B cell (primary cell): ENCODE data around the gene CGB1. TPM values are rescaled to one million over a fixed set of nuclear protein-coding genes. Genes with fewer than 3 reads are reported as not detected.
A peak's percentile ranks its signal among the peaks of the same experiment; 100 is the strongest.
"Not testable (repeated sequence)": the region's sequence is repeated elsewhere in the genome, so short reads cannot be mapped to it uniquely, and the experiment has no call there.

Source experiments
- ATAC-seq: fragments of 200-7000 bp; cut with Tn5 transposase; one replicate; pipeline ENCODE4 v1.10.0; 2021; ENCODE audit warnings: low read depth, mild to moderate bottlenecking, moderate number of reproducible peaks, moderate library complexity
- CTCF ChIA-PET: fragments of 350-600 bp; sonication (Branson Sonifier 250); formaldehyde crosslinking; loops from one replicate; lab custom pipeline; 2021; ENCODE audit warnings: antibody characterized with exemption, inconsistent platforms; lab: Charles Lee
- POLR2A ChIA-PET: fragments of 350-600 bp; sonication (Branson Sonifier 250); formaldehyde crosslinking; loops from one replicate; lab custom pipeline; 2021; ENCODE audit warnings: antibody characterized with exemption; lab: Charles Lee
- DNase-seq: peaks from one replicate; pipeline ENCODE4 v3.0.0; 2013
- H2AFZ ChIP-seq: 2 replicates; pipeline ENCODE4 v1.6.1; 2012; ENCODE audit warnings: mild to moderate bottlenecking, low read depth, low read length; ENCODE audit not compliant: insufficient read depth, poor library complexity, severe bottlenecking
- H3K27ac ChIP-seq, 2 donors: 1 replicate in 1 of 2; 2 replicates in 1 of 2; pipeline ENCODE4 v1.5.1; 2012 to 2013; ENCODE audit warnings: low read length in 2 of 2, mild to moderate bottlenecking in 2 of 2, moderate library complexity in 1 of 2
- H3K27me3 ChIP-seq, 4 experiments: fragments of 200-600 bp in 1 of 4; sonication (generic) in 1 of 4; replicated peaks in 1 of 4; 1 replicate in 2 of 4; 2 replicates in 2 of 4; pipeline versions ENCODE4 v1.6.1 to v1.7.0; 2013 to 2016; ENCODE audit warnings: low read length in 3 of 4, mild to moderate bottlenecking in 2 of 4, mixed read lengths in 1 of 4, moderate library complexity in 1 of 4; ENCODE audit not compliant: insufficient read depth in 4 of 4, control insufficient read depth in 3 of 4; ENCODE audit errors: control extremely low read depth in 1 of 4
- H3K36me3 ChIP-seq, 2 experiments: replicated peaks in 1 of 2; 1 replicate in 1 of 2; 2 replicates in 1 of 2; pipeline versions ENCODE4 v1.6.1 to v1.7.1; 2013; ENCODE audit warnings: low read length in 1 of 2; ENCODE audit not compliant: insufficient read depth in 2 of 2, control insufficient read depth in 1 of 2; ENCODE audit errors: control extremely low read depth in 1 of 2, extremely low read depth in 1 of 2
- H3K4me1 ChIP-seq, 2 donors: fragments of 200-600 bp in 1 of 2; sonication (generic) in 1 of 2; 1 replicate in 1 of 2; 2 replicates in 1 of 2; pipeline versions ENCODE4 v1.5.1 to v1.6.1; 2013 to 2017; ENCODE audit warnings: low read length in 2 of 2; ENCODE audit not compliant: control insufficient read depth in 2 of 2, insufficient read depth in 2 of 2
- H3K4me2 ChIP-seq: replicated peaks from 2 replicates; pipeline ENCODE3; 2012; ENCODE audit warnings: mild to moderate bottlenecking, low read depth, low read length; ENCODE audit not compliant: poor library complexity, severe bottlenecking
- H3K4me3 ChIP-seq, 5 experiments: fragments of 200-600 bp in 1 of 5; sonication (generic) in 1 of 5; 1 replicate in 3 of 5; 2 replicates in 2 of 5; pipeline versions ENCODE4 v1.5.1 to v1.7.0; 2011 to 2016; ENCODE audit warnings: low read length in 4 of 5, mild to moderate bottlenecking in 4 of 5, low read depth in 2 of 5, control low read depth in 1 of 5, moderate library complexity in 1 of 5; ENCODE audit not compliant: insufficient read depth in 1 of 5; ENCODE audit errors: control extremely low read depth in 1 of 5, extremely low read depth in 1 of 5
- H3K79me2 ChIP-seq: fragments of 200-600 bp; sonication (generic); one replicate; pipeline ENCODE4 v1.6.0; 2016; ENCODE audit warnings: low read length; ENCODE audit not compliant: control insufficient read depth, insufficient read depth
- H3K9ac ChIP-seq: fragments of 200-600 bp; sonication (generic); 2 replicates; pipeline ENCODE4 v1.6.1; 2017; ENCODE audit warnings: mild to moderate bottlenecking, low read length, moderate library complexity
- H3K9me3 ChIP-seq, 3 donors: one replicate each; pipeline versions ENCODE4 v1.6.1 to v1.7.1; 2013; ENCODE audit warnings: low read length in 2 of 3; ENCODE audit not compliant: control insufficient read depth in 2 of 3, insufficient read depth in 1 of 3; ENCODE audit errors: control extremely low read depth in 1 of 3
- H4K20me1 ChIP-seq: 2 replicates; pipeline ENCODE4 v1.6.0; 2012; ENCODE audit warnings: mild to moderate bottlenecking, low read length; ENCODE audit not compliant: insufficient read depth, control insufficient read depth, poor library complexity, severe bottlenecking
- H3K27ac Mint-ChIP-seq: one replicate; pipeline ENCODE4 v1.8.0; 2021; ENCODE audit warnings: mixed read lengths
- H3K27me3 Mint-ChIP-seq: one replicate; pipeline ENCODE4 v1.8.0; 2021; ENCODE audit warnings: mixed read lengths
- H3K4me1 Mint-ChIP-seq: one replicate; pipeline ENCODE4 v1.8.0; 2021; ENCODE audit warnings: mixed read lengths
- H3K4me3 Mint-ChIP-seq: one replicate; pipeline ENCODE4 v1.8.0; 2021; ENCODE audit warnings: mixed read lengths
- H3K9me3 Mint-ChIP-seq: one replicate; pipeline ENCODE4 v1.8.0; 2022; ENCODE audit warnings: mixed read lengths; ENCODE audit not compliant: insufficient read depth
- CTCF ChIP-seq: fragments of 200-600 bp; IDR thresholded peaks from one replicate; pipeline ENCODE4 v1.8.0; 2022; ENCODE audit warnings: antibody characterized with exemption, mild to moderate bottlenecking
- EZH2 ChIP-seq: IDR thresholded peaks from 2 replicates; pipeline ENCODE4 v1.6.1; 2012; ENCODE audit warnings: borderline replicate concordance, low read depth, mild to moderate bottlenecking, moderate library complexity, low read length; ENCODE audit not compliant: insufficient read depth, poor library complexity, severe bottlenecking
- WGBS: methylation state at CpG from one replicate; pipeline ENCODE4 v1.1.5; 2013; ENCODE audit warnings: missing lambda C conversion rate; ENCODE audit not compliant: insufficient coverage; 5-methylcytosine and 5-hydroxymethylcytosine counted together
- intact Hi-C: fragments of 100-400 bp; cut with micrococcal nuclease; formaldehyde crosslinking; loops from one replicate; pipeline ENCODE4 v1.10.0; 2022
- polyA minus RNA-seq: library from RNA; depleted of rRNA, polyadenylated mRNA; stranded (reverse); fragments of >200 nt; gene quantifications from 2 replicates; pipeline ENCODE4 v1.2.3, GENCODE V29; 2012
- polyA plus RNA-seq: library from polyadenylated mRNA; depleted of rRNA; stranded (reverse); fragments of >200 nt; gene quantifications from 2 replicates; pipeline ENCODE4 v1.2.3, GENCODE V29; 2012
- total RNA-seq, 2 donors: library from RNA; stranded (reverse); fragments of 120-200 nt in 1 of 2; gene quantifications; 1 replicate in 1 of 2; 2 replicates in 1 of 2; pipeline versions ENCODE4 v1.2.3 to v1.2.4, GENCODE V29; 2013 to 2022

Gene CGB1
- total RNA-seq (not detected in 2 replicates), polyA plus RNA-seq (not detected in 2 replicates), polyA minus RNA-seq (not detected in 2 replicates)
- total RNA-seq (2013), result not detected

- intact Hi-C loops, CTCF ChIA-PET, H3K4me1 Mint-ChIP-seq, H3K9me3 Mint-ChIP-seq, H2AFZ ChIP-seq, H3K4me3 ChIP-seq, H3K27ac ChIP-seq, H3K36me3 ChIP-seq, POLR2A ChIA-PET, H3K4me3 Mint-ChIP-seq, H3K4me2 ChIP-seq, ATAC-seq, H3K9ac ChIP-seq, H3K9me3 ChIP-seq, H3K79me2 ChIP-seq, H3K27me3 ChIP-seq, H4K20me1 ChIP-seq, H3K27me3 Mint-ChIP-seq, H3K4me1 ChIP-seq: not testable (repeated sequence)
- DNase-seq, result peak; percentile 22
- peak; percentile 43 for TF ChIP-seq CTCF
- WGBS, result 49% methylated on average over 9 of the region's 18 CpGs
- H3K27ac Mint-ChIP-seq, result peak within 1 kb of the TSS; percentile 26
Measured at GRCh38 chr19:49036815-49037214, at the start of gene CGB1. TSS of gene CGB1 (minus strand) at chr19:49036895. CDS start at chr19:49036711, 184 bp downstream.

- DNase-seq, result peak; percentile 14
- Histone ChIP-seq H3K4me2 (peak overlapping the region; percentile 93), H3K4me3 (peak overlapping the region; percentile 74 to 89 (median 82)), H3K9me3 (peaks cover 0 to 4% (median 0%) of the 10 kb centered on the region in 3 donors), H2AFZ (no peak overlapping the region), H4K20me1 (peaks cover 54% of the 10 kb centered on the region), H3K36me3 (peaks cover 0 to 40% of the 10 kb centered on the region in 2 experiments), H3K4me1 (peaks cover 20 to 28% of the 10 kb centered on the region in 2 donors), H3K79me2 (peaks cover 57% of the 10 kb centered on the region), H3K27me3 (peaks cover 0 to 3% (median 0%) of the 10 kb centered on the region in 4 experiments), H3K9ac (peak overlapping the region; percentile 90), H3K27ac (peak overlapping the region in 1 of 2 donors; percentile 90)
- ChIA-PET POLR2A (no interaction called here), CTCF (interaction anchor here (0.7 to 1.9 kb wide), 2 partner anchors 11 to 712 kb away, joined by 3 to 8 read pairs; no protein-coding TSS in a partner anchor)
- H3K27ac Mint-ChIP-seq, result peak overlapping the region; percentile 87
- H3K27me3 Mint-ChIP-seq, result peaks cover 3% of the 10 kb centered on the region
- intact Hi-C loops, result loop anchor here (10.0 kb wide), 1 partner anchor 301 kb away; no protein-coding TSS in a partner anchor
- TF ChIP-seq EZH2 (no peak), CTCF (no peak)
- peaks cover 33% of the 10 kb centered on the region for H3K4me1 Mint-ChIP-seq
- H3K9me3 Mint-ChIP-seq, result no peaks in the 10 kb centered on the region
- no peak for ATAC-seq
- 76% methylated on average over 8 of the region's 11 CpGs for WGBS
- peak overlapping the region; percentile 93 for H3K4me3 Mint-ChIP-seq
Measured at GRCh38 chr19:49086296-49086695, 49.6 kb upstream of the CGB1 start.
